K562 (cell line): ENCODE results near the gene OPCML. TPM values are rescaled to one million over a fixed set of nuclear protein-coding genes. Genes with fewer than 3 reads are reported as not detected.

Source experiments
- ATAC-seq: fragments of 200-7000 bp; cut with Tn5 transposase; 3 replicates; pipeline ENCODE4 v1.9.1; 2020; ENCODE audit warnings: moderate library complexity
- BruUV-seq: library from RNA; stranded (reverse); fragments of 400-500 nt; replicated peaks from 2 replicates; lab custom pipeline; 2021; lab: Mats Ljungman, UMichigan
- CTCF ChIA-PET: fragments of 300-600 bp; formaldehyde crosslinking; extraction: SDS; loops from one replicate; lab custom pipeline; 2021; ENCODE audit warnings: low intra/inter-chr PET ratio; lab: Yijun Ruan, JAX
- POLR2A ChIA-PET: fragments of 300-600, 350-650 bp; sonication (Branson Sonifier 250); formaldehyde crosslinking; extraction: SDS; loops from one replicate; lab custom pipeline; 2021; ENCODE audit warnings: antibody characterized with exemption, inconsistent platforms; lab: Yijun Ruan, JAX
- DNase-seq, 4 experiments: peaks; one replicate each; pipeline versions ENCODE4 v3.0.0 to v3.0.0-alpha.2; 2011 to 2018; ENCODE audit warnings: low spot score in 3 of 4, mixed read lengths in 3 of 4; ENCODE audit errors: extremely low read depth in 1 of 4
- FAIRE-seq: peaks from 2 replicates; lab custom pipeline; 2011; peaks lifted over from hg19 to GRCh38; lab: Jason Lieb, UNC
- H2AFZ ChIP-seq: 2 replicates; pipeline ENCODE4 v1.6.0; 2011; ENCODE audit warnings: low read depth, low read length, control low read depth, inconsistent platforms
- H3K27ac ChIP-seq: fragments of 200-600 bp; 3 replicates; pipeline ENCODE4 v1.8.0; 2011; ENCODE audit warnings: low read depth, mild to moderate bottlenecking, control low read depth, inconsistent platforms, low read length, moderate library complexity, mixed read lengths; ENCODE audit errors: extremely low read depth
- H3K27me3 ChIP-seq, 2 experiments: fragments of 300-600 bp in 1 of 2; 2 replicates in 1 of 2; 3 replicates in 1 of 2; pipeline versions ENCODE4 v1.6.0 to v1.8.0; 2011; ENCODE audit warnings: inconsistent platforms in 2 of 2, low read length in 2 of 2, mild to moderate bottlenecking in 1 of 2, mixed read lengths in 1 of 2, moderate library complexity in 1 of 2; ENCODE audit not compliant: control insufficient read depth in 2 of 2, insufficient read depth in 2 of 2
- H3K36me3 ChIP-seq: fragments of 300-600 bp; 3 replicates; pipeline ENCODE4 v1.8.0; 2011; ENCODE audit warnings: mild to moderate bottlenecking, low read length, inconsistent platforms; ENCODE audit not compliant: control insufficient read depth, insufficient read depth
- H3K4me1 ChIP-seq, 2 experiments: fragments of 200-600 bp in 1 of 2; replicated peaks in 1 of 2; 2 replicates in 1 of 2; 3 replicates in 1 of 2; pipeline versions ENCODE4 v1.5.1 to v1.8.0; 2011; ENCODE audit warnings: inconsistent platforms in 2 of 2, low read length in 2 of 2, mild to moderate bottlenecking in 1 of 2, mixed read lengths in 1 of 2, moderate library complexity in 1 of 2; ENCODE audit not compliant: control insufficient read depth in 2 of 2, insufficient read depth in 2 of 2
- H3K4me2 ChIP-seq: 2 replicates; pipeline ENCODE4 v1.6.1; 2011; ENCODE audit warnings: low read length, control low read depth, inconsistent platforms, mixed read lengths; ENCODE audit not compliant: insufficient read depth
- H3K4me3 ChIP-seq: fragments of 200-600 bp; sonication (generic), shearing (Covaris generic); 2 replicates; pipeline ENCODE4 v1.5.1; 2016; ENCODE audit warnings: control low read depth, inconsistent platforms
- H3K79me2 ChIP-seq: fragments of 200-600 bp; 3 replicates; pipeline ENCODE4 v1.8.0; 2011; ENCODE audit warnings: low read length, inconsistent platforms; ENCODE audit not compliant: control insufficient read depth, insufficient read depth
- H3K9ac ChIP-seq, 2 experiments: 2 replicates each; pipeline versions ENCODE4 v1.6.0 to v1.6.1; 2011; ENCODE audit warnings: low read depth in 2 of 2, low read length in 2 of 2, control low read depth in 1 of 2, inconsistent platforms in 1 of 2, mild to moderate bottlenecking in 1 of 2, mixed read lengths in 1 of 2; ENCODE audit not compliant: insufficient read depth in 1 of 2
- H3K9me1 ChIP-seq: one replicate; pipeline ENCODE4 v1.6.0; 2011; ENCODE audit warnings: inconsistent platforms, mild to moderate bottlenecking, low read length, moderate library complexity; ENCODE audit not compliant: control insufficient read depth, insufficient read depth
- H3K9me3 ChIP-seq: replicated peaks from 2 replicates; pipeline ENCODE4 v1.5.1; 2011; ENCODE audit warnings: low read depth, low read length, inconsistent platforms; ENCODE audit not compliant: control insufficient read depth, insufficient read depth
- H4K20me1 ChIP-seq: replicated peaks from 2 replicates; pipeline ENCODE4 v1.6.1; 2011; ENCODE audit warnings: low read length, inconsistent platforms, mixed read lengths; ENCODE audit not compliant: control insufficient read depth, insufficient read depth
- BCL6 ChIP-seq: fragments of 250-450 bp; sonication (Bioruptor Pico); IDR thresholded peaks from 2 replicates; pipeline ENCODE4 v1.4.0; 2020
- JUN ChIP-seq, 2 experiments: sonication (generic) in 1 of 2; formaldehyde crosslinking in 1 of 2; IDR thresholded peaks; 2 replicates each; pipeline versions ENCODE4 v1.6.1 to v1.8.0; 2012 to 2022; ENCODE audit warnings: borderline replicate concordance in 2 of 2, mild to moderate bottlenecking in 2 of 2, improper control_type of control experiment in 1 of 2, low read depth in 1 of 2, low read length in 1 of 2, missing genetic modification reagents in 1 of 2
- NFE2L1 ChIP-seq: fragments of 450-650 bp; IDR thresholded peaks from 2 replicates; pipeline ENCODE4 v1.6.1; 2016; ENCODE audit warnings: missing genetic modification characterization, low read depth, mild to moderate bottlenecking, missing compliant biosample characterization, moderate library complexity, borderline replicate concordance
- NFIC ChIP-seq: fragments of 450-650 bp; IDR thresholded peaks from 2 replicates; pipeline ENCODE4 v1.6.1; 2017; ENCODE audit warnings: mild to moderate bottlenecking, inconsistent platforms
- NR2C2 ChIP-seq, 2 experiments: fragments of 200-800 bp in 1 of 2; sonication (Bioruptor generic) in 1 of 2; sonication (generic) in 1 of 2; formaldehyde crosslinking in 1 of 2; IDR thresholded peaks; 2 replicates each; pipeline versions ENCODE4 v1.6.1 to v1.8.0; 2016 to 2022; ENCODE audit warnings: mild to moderate bottlenecking in 1 of 2, missing compliant biosample characterization in 1 of 2, missing genetic modification characterization in 1 of 2, missing genetic modification reagents in 1 of 2
- RBM39 ChIP-seq: fragments of 200-400 bp; formaldehyde crosslinking; optimal IDR thresholded peaks from 2 replicates; pipeline ENCODE3; 2018; ENCODE audit warnings: low read depth, low read length
- WHSC1 ChIP-seq: IDR thresholded peaks from one replicate; pipeline ENCODE4 v1.6.1; 2012; ENCODE audit warnings: low read length, control low read depth, inconsistent platforms
- ZBTB5 ChIP-seq: fragments of 450-650 bp; IDR thresholded peaks from 2 replicates; pipeline ENCODE4 v1.6.1; 2017; ENCODE audit warnings: antibody characterized with exemption
- ZNF41 ChIP-seq: fragments of 250-450 bp; sonication (Bioruptor Pico); conservative IDR thresholded peaks from 2 replicates; pipeline ENCODE4 v1.4.0; 2020; ENCODE audit warnings: mild to moderate bottlenecking
- ZNF655 ChIP-seq: fragments of 250-450 bp; sonication (Bioruptor Pico); IDR thresholded peaks from 2 replicates; pipeline ENCODE4 v1.5.0; 2021
- WGBS: fragments of 100-300 bp; shearing (Covaris generic); methylation state at CpG from one replicate; pipeline ENCODE4 v1.1.6; 2016; ENCODE audit warnings: low coverage, mixed read lengths; ENCODE audit not compliant: insufficient coverage; ENCODE audit errors: missing lambda C conversion rate; 5-methylcytosine and 5-hydroxymethylcytosine counted together
- in situ Hi-C: fragments of 300-500 bp; cut with MboI; formaldehyde crosslinking; loops from 4 replicates; pipeline ENCODE4 v1.15.0; 2018; ENCODE audit warnings: inconsistent platforms, mixed read lengths
- intact Hi-C: fragments of 100-400 bp; cut with micrococcal nuclease; formaldehyde crosslinking; loops from 2 replicates; pipeline ENCODE4 v1.14.2; 2022
- polyA plus RNA-seq, 8 experiments: library from polyadenylated mRNA; depleted of rRNA in 4 of 8; stranded (reverse) in 5 of 8; unstranded in 3 of 8; fragments of >200 nt; fragmentation: Nextera tagmentation in 2 of 8; fragmentation: Illumina TruSeq in 1 of 8; extraction: Ambion mirVana in 2 of 8; extraction: Trizol in 1 of 8; gene quantifications; 2 replicates each; pipeline versions ENCODE4 v1.2.1 to v1.2.3, GENCODE V29; 2011 to 2014; ENCODE audit warnings: inconsistent platforms in 1 of 8, missing spikeins in 1 of 8
- total RNA-seq, 7 experiments: library from RNA; depleted of rRNA in 6 of 7; stranded (reverse); fragments of >200 nt in 6 of 7; fragmentation: Illumina TruSeq in 2 of 7; extraction: Trizol in 2 of 7; gene quantifications; 2 replicates each; pipeline versions ENCODE4 v1.2.1 to v1.2.3, GENCODE V29; 2011 to 2021; ENCODE audit warnings: low replicate concordance in 1 of 7

OPCML gene
- total and polyA plus RNA-seq, 9 of the 15 experiments (the other 6 are each of a cell fraction or from before 2014, with no cell fraction given) = not detected

- TF ChIP-seq ZNF655 = no peak
- TF ChIP-seq NFIC = no peak
- TF ChIP-seq WHSC1 = no peak
- TF ChIP-seq NFE2L1 = no peak
- TF ChIP-seq ZNF41 (CRISPR knock-in tag) = no peak
Observed at GRCh38 chr11:132971351-132971750, 561.0 kb downstream of the OPCML start (continued).

GRCh38 chr11:132969892-132970291, 562.4 kb downstream of the OPCML start:
- ChIA-PET POLR2A (no interaction called here), CTCF (no interaction called here)
- Histone ChIP-seq H4K20me1 (no peaks in the 10 kb centered on the region), H3K27me3 (no peaks in the 10 kb centered on the region), H3K4me3 (no peak overlapping the region), H3K4me1 (no peaks in the 10 kb centered on the region), H3K9me1 (no peaks in the 10 kb centered on the region), H3K9ac (no peak overlapping the region), H3K36me3 (no peaks in the 10 kb centered on the region), H3K9me3 (no peaks in the 10 kb centered on the region), H2AFZ (no peak overlapping the region), H3K4me2 (no peak overlapping the region), H3K79me2 (no peaks in the 10 kb centered on the region), H3K27ac (no peak overlapping the region)
- DNase-seq (no peak), FAIRE-seq (no peak), ATAC-seq (no peak)
- in situ Hi-C loops (no loop called here), intact Hi-C loops (no loop called here)
- WGBS = 0% methylated on average over 4 of the region's 4 CpGs
- BruUV-seq = no TSS peak
- no peak for TF ChIP-seq ZBTB5
- no peak for TF ChIP-seq NR2C2 (CRISPR knock-in tag; IDR thresholded peaks at IDR 0.05)
- TF ChIP-seq NR2C2 (tag; IDR thresholded peaks at IDR 0.05) = no peak
- no peak for TF ChIP-seq JUN (IDR thresholded peaks at IDR 0.05; ENCODE audit: borderline replicate concordance, low read depth, low read length)
- TF ChIP-seq JUN (CRISPR knock-in tag; IDR thresholded peaks at IDR 0.05; ENCODE audit: borderline replicate concordance) = no peak
- TF ChIP-seq RBM39 = no peak
- TF ChIP-seq BCL6 (CRISPR knock-in tag) = no peak
